Subcutaneous adipose tissue (tissue), 4 donors: ENCODE measurements around the gene EHD4. TPM values are rescaled to one million over a fixed set of nuclear protein-coding genes. Genes with fewer than 3 reads are reported as not detected.

Experiments
- CTCF ChIP-seq: fragments of 450-650 bp; IDR thresholded peaks from one replicate; pipeline ENCODE4 v1.5.1; 2016; ENCODE audit warnings: low read depth, mild to moderate bottlenecking, control low read depth, antibody characterized with exemption, moderate library complexity
- total RNA-seq, 4 donors: library from RNA; depleted of rRNA; stranded (reverse); fragments of >200 nt; gene quantifications; one replicate each; pipeline ENCODE4 v1.1.0, GENCODE V29; 2016

EHD4 gene
- total RNA-seq, 4 donors from 2014 or later: 24.8 to 43.2 (median 33.0) TPM

- no peak for TF ChIP-seq CTCF
Observed at GRCh38 chr15:41884458-41884857, 87.9 kb downstream of the EHD4 start.

- TF ChIP-seq CTCF: no peak
Observed at GRCh38 chr15:41883484-41883825, 88.9 kb downstream of the EHD4 start.

- no peak for TF ChIP-seq CTCF
Observed at GRCh38 chr15:41882689-41883483, 89.5 kb downstream of the EHD4 start.

GRCh38 chr15:41881920-41882688 is 90.3 kb downstream of the EHD4 start:
- no peak for TF ChIP-seq CTCF

- TF ChIP-seq CTCF: no peak
Observed at GRCh38 chr15:41881550-41881919, 90.8 kb downstream of the EHD4 start.

- TF ChIP-seq CTCF: no peak
Observed at GRCh38 chr15:41881086-41881485, 91.3 kb downstream of the EHD4 start.

- no peak for TF ChIP-seq CTCF
Observed at GRCh38 chr15:41880156-41880877, 92.0 kb downstream of the EHD4 start.
